ENCODE results near the gene ARL8B.

DNA sequence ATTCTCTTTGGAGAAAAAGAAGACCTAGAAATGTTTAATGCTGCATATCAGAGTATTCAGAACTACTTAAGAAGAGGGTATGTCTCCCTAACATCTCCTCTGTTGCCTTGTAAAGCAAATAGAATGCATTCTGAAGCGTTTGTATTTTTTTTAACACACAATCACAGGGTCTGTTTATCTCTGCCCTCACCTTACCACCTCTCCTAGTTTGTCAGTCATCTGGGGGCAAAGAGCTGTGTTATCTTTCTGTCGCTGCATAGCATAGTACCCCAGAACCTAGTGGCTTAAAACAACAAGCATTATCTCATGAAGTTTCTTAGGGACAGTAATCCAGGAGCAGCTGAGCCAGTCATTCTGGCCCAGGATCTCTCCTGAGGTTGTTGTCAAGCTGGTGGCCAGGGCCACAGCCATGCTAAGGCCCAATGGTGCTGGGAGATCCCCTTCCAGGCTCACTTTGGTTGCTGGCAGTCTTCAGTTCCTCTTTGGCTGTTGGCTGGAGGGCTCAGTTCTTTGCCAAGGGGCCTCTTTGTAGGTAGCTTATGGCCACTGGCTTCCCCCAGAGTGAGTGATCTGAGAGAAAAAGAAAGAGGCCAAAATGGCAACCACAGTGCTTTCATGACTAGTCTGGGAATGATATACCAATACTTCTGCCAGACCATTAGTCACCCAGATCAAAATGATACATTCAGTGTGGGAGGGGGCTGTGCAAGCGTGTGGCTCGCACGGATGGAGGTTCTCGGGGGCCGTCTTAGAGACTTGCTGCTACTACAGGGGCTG, 83.3 kb downstream of the ARL8B start:
- TF ChIP-seq ZNF551 (CRISPR knock-in tag; IDR thresholded peaks at IDR 0.05) (no peak), PHB2 (IDR thresholded peaks at IDR 0.05; ENCODE audit: low read depth) (no peak), TCF7L2 (IDR thresholded peaks at IDR 0.05; ENCODE audit: low read depth, low read length) (no peak)

All from K562 (cell line).